HG02884 (cell line): ENCODE data around the gene UTRN.

Experiments
- ATAC-seq: cut with Tn5 transposase; IDR thresholded peaks from one replicate; pipeline ENCODE4 v1.9.1; 2021; ENCODE audit warnings: mild to moderate bottlenecking, moderate library complexity; ENCODE audit not compliant: unreplicated experiment

Gene UTRN

DNA sequence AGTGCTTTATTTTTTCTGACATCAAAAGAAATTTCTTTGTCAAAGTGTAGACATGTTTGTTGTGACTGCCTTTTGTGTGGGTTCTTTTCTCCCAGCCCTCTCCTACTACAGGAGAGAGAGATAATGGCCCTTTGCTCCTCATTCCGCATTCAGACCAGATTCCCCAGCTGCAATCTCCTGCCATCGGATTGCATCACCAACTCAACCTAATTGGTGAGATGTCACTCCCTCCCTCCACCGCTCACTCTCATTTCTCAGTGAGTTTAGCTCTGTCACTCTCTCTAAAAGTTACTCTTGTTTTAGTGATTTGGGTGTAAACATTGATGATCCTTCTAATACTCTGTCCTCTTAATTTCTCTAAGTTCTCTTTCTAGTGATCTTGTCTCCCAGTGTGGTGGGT is 22.7 kb downstream of the UTRN start:
- ATAC-seq = no peak

DNA sequence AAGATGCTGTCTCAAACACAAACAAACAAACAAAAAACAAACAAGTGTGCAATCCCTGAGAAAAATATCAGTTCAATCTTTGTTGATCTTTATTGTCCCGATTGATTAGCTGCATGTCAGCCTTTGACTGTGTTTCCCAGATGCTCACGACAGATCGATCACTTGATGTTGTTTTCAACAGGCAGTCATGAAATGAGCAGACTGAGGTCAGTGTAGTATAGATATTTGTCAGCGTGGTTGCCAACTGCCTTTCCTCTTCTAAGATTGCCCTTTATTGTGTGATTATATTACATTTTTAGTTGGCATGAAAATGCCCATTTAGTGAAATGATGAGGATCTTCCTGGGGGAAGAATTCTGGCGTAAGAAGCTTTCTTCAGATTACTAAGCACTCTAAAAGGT is 25.6 kb downstream of the UTRN start:
- no peak for ATAC-seq

DNA sequence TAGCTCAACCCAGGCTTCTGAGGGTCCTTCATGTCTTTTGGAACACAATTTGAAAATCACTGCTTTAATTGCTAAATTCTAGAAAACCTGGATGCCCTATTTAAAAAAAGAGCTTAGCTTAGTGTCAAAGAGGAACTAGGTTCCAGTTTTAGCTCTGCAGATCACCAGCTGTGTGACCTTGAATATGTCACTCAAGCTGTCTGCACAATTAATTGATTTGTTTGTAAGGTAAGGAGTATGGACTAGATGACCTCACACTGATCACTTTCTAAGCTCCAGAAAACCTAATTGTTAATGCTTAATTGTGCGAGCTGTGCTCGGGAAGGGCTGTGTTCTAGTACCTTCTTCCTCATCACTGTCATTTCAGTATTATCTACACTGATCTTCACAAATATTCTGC is 26.2 kb downstream of the UTRN start:
- ATAC-seq = no peak

DNA sequence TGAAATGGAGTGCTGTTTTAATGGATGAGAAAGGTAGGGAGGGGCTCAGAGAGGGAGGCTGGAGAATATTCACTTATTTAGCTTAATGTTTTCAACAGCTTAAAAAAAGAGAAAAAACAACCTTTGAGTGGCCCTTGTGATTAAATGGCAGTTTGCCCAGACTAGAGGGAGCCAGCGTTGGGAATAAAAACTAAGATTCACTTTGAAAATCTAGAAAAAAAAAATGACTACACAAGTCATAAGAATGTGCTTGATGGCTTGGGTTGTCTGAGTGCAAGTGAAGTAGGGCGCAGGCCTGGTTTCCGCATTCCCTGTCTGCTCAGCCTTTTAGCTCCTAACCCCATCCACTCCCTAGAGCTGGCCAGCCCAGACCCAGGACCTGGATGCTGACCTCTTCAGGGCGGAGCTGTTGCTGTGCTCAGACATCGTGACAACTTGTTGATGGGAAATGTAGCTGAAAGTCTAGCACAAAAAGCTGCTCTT is 28.9 kb downstream of the UTRN start:
- ATAC-seq = no peak

DNA sequence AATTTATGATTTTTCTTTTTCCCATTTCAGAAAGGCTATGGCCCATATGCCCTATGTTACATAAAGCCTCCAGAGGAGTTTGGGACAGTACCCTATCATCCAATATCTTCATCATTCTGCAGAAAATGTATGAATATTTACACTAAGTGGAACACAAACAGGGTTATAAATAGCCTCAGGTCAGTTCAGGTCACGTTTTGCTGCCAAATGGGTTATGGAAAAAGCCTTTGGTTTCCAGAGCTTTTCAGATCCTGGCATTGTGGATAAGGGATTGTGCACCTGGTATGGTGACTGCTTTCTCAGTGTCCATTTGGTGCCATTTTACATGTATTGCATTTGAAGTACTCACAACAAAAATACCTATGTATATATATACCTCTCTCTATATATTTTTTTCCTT is 29.4 kb downstream of the UTRN start:
- no peak for ATAC-seq

DNA sequence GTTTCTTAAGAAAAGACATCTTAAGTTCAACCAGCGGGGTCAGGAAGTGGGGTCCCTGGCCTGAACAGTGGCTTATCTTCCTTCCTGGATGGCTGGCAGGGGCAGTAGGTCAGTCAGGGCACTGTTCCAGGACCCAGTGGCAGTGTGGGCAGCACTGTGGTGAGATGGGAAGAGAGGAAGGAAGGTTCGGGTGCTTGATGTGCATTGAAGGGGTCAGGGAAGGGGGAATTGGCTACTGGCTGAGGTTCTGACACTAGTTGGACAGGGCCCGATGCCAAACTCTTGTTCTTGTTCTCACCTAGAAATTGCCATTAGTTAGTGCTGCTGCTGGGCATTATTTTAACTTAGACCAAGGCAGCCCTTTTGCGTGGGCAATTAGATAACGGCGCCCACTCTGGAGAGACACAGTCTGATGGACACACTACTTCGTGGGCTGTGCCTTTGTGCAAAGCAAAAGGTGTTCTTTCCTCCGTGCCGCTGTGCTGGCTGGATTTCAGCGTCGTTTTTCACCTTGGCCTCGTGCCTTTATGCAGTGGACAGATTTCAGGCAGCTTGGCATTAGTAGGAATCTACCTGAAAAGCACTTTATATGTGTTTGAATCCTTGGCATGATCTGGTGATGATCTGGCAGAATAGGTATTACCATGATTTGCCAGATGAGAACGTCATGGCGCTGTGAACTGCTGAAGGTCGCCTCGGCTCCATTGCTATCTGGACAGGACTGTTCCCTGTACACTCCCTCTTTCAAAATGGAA is 30.3 kb downstream of the UTRN start:
- ATAC-seq = no peak

DNA sequence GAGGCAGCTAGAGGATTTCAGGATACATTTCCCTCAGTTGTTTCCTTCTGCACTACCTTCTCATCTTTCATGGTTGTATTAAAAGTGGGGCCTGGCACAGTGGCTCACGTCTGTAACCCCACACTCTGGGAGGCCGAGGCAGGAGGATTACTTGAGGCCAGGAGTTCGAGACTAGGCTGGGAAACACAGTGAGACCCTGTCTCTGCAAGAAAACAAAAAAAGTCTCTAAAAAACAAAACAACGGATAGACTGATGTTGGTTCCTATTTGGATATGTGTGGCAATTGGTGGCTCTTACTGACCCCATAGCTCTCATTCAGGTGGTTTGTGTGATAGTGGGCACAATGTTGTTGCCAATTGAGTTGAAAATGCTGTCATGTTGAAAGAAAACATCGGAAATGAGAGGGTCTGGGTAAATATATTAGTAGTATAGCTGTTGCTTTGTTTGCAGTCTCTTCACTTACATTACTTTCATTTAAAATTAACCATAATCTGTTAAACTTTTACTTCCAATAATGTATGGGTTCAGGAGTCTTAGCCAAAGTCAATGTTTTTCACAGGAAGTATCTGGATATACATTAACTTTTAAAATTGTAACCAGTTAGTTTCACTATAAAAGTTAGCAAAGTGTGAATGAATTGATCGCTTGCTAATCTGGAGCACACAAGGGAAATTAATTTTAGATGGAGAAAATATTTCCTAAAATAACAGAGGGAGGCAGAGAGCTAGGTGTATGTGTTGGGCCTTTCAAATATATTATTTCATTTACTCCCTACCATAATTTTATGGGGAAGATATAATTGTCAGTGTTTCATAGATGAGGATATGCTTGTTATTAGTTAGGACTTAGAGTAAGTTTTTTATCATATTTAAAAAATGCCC is 31.1 kb downstream of the UTRN start:
- no peak for ATAC-seq

DNA sequence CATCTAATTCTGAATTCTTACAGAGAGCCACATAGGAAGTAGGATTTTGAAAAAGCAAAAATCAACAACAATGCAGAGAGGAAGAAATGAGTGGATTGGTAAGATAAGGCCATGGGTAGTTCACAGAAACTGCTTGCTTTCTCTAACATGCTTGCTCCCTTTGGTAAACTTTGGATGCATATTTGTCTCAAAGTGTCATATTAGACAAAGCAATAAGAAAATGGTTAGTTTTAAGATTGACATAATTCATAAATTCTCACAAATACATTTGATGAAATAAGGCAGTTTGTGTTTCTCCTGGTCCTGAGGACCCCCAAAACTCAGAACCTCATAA is 31.7 kb downstream of the UTRN start:
- ATAC-seq = no peak

DNA sequence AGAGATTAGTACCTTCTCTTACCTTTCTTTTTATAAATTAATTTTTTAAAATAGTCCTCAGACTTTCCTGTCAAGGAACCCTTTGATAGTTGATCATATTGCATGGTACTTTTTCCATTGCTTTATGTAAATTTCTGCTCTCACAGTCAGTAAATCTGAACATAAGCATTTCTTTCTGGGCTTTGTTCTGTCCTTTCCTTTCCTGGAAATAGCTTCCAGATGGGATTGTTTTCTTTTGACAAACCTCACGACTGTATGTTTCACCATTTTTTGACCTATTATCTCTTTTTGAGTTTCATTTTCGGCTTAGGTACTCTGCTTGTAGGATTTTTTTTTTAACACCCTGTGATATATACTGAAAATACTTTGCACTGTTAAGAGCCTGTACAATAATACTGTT is 32.6 kb downstream of the UTRN start:
- ATAC-seq = no peak

DNA sequence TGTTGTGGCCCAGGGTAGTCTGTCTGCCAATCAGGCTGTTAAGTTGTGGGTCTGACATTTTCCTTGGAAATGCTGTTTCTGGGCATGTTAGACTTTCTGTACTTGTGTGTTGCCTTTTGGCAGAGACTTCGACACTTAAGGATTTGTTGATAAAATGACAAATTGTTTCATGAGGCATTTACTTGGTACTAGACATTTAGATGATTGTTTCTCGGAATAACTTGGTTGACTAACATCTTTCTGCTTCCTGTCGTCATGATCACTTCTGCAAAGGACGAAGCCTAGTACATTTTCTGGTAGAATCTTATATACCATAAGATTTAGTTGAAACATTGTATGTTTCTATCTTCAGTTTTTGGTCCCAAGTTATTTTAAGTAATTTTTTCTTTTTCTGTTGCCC is 34.1 kb downstream of the UTRN start:
- ATAC-seq = no peak

DNA sequence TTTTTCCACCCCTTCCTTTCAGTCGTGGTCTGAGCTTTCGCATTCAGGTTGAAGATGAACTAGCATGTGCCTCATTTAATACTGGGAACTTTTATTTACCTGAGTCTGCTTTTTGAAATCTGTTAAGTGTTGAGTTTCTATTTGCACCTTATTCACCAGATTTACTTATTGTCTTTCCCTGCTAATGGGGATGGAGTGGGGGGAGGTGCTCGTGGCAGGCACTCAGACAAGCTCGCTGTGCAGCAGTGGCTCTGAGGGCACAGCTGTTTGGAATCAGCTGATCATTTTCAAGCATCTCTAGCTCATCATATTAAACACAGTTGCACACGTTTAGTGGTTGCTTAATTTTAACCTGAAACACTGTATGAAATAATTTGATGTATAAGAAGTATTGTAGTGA is 35.6 kb downstream of the UTRN start:
- ATAC-seq = no peak

DNA sequence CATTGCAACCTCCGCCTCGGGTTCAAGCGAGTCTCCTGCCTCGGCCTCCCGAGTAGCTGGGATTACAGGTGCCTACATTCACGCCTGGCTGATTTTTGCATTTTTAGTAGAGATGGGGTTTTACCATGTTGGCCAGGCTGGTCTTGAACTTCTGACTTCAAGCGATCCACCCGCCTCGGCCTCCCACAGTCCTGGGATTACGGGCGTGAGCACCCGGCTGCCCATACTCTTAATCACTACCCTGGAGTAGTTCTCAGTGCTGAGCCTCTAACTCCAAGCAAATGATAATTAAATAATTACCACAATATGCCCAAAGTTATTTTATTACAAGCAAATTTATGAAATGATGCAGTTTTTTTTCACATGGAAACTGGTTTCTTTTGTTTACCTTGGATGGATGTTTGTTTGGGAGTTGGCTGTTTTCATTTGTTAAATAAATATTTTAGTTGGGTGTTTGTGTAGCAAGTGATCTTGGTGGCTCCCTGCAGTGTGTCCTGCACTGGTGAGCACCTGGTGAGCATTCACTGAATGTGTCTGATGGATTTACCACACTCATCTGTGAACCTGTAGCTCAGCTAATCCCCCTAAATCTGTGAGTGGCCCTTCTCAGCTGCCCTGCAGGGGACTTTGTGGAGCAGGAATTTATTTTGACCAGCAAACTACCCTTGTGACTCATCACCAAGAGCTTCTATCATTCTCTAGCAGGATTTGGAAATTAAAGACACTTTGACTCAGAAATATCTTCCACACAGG is 36.9 kb downstream of the UTRN start:
- no peak for ATAC-seq

DNA sequence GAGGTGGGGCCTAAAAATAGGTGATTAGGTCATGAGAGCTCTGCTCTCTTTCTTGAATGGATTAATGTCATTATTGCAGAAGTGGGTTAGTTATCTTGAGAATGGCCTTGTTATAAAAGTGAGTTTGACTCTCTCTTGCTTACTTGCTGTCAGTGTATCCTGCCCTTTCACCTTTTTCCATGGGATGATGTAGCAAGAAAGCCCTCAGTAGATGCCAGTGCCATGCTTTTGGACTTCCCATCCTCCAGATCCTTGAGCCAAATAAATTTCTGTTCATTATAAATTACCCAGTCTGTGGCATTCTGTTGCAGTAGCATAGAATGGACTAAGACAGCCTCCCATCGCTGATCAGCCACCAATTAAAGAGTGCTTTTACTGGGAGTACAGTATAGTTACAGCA is 40.1 kb downstream of the UTRN start:
- no peak for ATAC-seq

DNA sequence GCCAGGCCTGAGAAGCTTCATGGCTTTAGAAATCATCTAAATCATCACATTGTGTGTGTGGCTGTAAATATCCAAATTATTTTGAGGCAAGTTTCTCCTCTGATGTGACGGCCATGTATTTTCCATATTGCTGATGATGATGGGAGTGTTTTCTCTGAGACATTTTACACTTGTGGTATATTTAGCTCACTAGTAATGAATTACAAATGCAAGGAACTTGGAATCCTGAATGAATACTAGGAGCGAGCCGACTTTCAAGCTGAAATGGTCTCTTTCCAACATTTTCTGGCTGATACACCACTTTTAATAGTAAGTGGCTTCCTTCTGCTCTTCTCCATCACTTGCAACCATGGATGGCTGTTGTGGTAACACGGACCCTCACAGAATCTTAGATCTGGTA is 41.3 kb downstream of the UTRN start:
- ATAC-seq = no peak

DNA sequence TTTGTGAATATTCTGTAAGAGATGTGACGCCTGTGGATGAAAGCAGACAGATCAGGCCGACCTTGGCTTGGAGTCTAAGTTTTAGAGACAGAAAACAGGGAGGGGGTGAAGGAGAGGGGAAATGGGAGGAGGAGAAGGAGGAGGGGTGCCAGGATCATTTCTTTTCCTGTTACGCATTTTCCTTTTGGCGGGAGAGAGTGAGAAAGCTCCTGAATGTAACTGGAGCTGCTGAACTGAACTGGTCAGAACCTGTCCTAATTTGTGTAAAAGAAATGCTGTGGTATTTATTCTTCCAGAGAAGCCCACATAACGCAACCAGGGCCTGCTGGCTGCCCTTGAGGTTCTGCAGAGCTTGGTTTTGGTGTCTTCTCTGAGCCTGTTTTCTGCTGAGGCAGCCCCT is 41.9 kb downstream of the UTRN start:
- no peak for ATAC-seq

DNA sequence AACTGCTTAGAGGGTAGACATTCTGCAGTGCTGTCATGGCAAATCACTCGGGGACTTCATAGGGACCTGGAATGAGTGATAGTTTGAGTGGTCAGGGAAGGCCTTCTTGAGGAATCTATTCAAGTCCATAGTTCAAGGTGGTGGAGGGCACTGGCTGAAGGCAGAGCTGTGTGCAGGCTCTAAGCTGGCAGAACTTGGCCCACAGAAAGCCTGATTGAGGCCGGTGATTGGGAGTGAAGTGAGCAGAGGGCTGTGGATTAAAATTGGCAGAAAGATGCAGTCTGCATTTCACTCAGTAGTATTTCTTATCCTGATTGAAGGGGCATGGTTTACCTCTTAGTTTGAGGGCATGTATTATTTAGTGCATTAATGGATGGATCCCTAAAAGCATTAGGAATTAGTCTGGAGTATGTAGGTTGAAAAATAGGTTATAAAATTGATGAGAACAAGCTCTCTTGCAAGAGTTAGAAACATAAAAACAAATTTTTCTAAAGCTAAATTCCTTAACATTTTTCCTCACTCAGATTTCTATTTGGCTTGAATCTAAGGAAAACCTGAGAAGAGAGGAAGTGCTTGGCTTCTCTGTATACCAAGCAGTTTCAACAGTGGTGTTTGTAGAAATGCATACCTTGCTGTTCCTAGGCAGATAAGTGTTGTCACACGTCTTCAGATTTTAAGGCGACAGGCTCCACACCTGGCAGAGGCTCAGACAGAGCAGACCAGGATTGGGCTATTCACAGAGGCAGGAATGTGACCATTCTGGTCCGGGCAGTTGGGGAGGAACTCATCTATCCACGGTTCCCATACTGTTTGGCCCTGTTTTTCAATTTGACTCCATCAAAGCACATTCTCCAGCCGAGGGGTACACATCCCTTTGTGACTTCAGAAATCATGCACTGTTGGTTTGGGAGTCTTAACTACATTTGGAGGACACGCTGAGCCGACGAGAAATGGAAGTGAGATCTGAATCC is 45.2 kb downstream of the UTRN start:
- no peak for ATAC-seq

DNA sequence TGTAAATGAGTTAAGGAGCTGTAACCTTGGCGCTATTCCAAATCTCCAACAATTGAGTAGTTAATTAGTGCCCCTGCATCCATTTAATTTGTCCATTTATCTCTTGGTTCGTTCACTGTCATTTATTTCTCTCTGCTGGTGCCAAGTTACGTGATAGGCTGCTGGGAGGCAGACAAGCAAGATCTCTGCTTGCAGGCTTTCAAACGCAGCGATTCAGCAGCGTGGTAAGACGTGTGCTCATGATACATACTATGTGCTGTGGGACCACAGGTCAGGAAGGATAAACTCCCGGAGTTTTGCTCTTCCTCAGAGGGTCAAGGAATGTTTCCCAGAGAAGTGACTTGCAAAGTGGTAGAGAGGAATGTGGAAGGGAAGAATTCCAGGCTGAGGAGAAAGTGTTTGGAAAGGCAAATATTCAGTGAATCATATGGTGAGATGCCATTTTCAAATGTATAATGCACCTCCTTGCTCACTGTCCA is 46.4 kb downstream of the UTRN start:
- no peak for ATAC-seq

DNA sequence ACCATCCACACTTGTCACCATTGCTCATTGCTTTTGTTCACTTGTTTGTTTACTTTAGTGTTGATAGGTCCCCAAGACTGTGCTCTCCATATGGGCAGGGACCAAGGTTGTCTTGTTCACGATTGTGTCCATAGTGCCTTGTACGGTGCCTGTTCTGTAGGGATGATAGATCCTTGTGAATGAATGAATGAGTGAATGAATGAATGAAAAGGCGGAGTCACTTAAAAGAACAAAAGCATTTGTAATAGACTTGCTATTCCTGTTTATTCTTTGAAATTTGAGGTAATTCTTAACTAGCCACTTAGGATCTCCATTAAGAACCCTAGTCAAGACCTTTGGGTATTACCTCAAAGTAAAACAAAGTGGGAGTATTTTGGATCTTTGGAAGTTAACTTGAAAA is 47.0 kb downstream of the UTRN start:
- ATAC-seq = no peak

DNA sequence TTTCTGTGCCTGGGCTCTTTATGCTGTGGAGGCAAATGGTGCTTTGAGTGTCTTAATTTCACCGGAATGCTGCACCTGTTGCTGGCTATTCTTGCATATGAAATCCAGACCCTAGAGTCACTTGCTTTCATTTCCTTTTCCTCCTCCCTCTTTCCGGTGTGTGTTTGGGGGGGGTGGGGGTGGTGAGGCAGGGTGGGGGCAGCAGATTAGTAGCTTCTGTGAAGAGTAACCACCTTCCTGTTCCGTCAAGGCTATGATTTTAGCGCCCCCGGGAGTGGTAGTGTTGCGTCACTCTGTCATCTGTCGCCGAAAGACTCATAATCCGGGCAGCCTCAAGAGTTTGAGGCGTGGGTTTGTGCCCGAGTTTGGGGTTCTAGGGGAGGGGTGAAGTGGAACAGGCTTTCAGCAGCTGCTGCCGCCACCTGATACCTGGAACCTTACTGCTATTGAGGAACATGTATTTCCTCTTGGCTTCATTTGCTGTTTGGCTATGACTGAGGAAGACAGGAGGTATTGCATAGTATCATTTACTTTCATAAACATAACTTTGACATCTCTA is 49.1 kb downstream of the UTRN start:
- peak; percentile 56 for ATAC-seq
